H9 (cell line): Measurements from ENCODE around the gene SNRNP200. TPM values are rescaled to one million over a fixed set of nuclear protein-coding genes. Genes with fewer than 3 reads are reported as not detected.

Experiments used
- DNase-seq: peaks from one replicate; pipeline ENCODE4 v3.0.0-alpha.2; 2017
- H2AFZ ChIP-seq: one replicate; pipeline ENCODE4 v1.6.1; 2013; ENCODE audit warnings: mild to moderate bottlenecking, low read length, control low read depth, moderate library complexity
- H2AK5ac ChIP-seq: 2 replicates; pipeline ENCODE4 v1.6.1; 2013; ENCODE audit warnings: low read length, control low read depth, mixed read lengths; ENCODE audit not compliant: insufficient read length
- H2BK120ac ChIP-seq: one replicate; pipeline ENCODE4 v1.6.1; 2013; ENCODE audit warnings: low read depth, mild to moderate bottlenecking, low read length, control low read depth, inconsistent platforms; ENCODE audit not compliant: poor library complexity, severe bottlenecking
- H2BK12ac ChIP-seq: 2 replicates; pipeline ENCODE4 v1.6.1; 2013; ENCODE audit warnings: low read length, control low read depth, mixed read lengths, low read depth; ENCODE audit not compliant: insufficient read length
- H2BK15ac ChIP-seq: 2 replicates; pipeline ENCODE4 v1.6.1; 2013; ENCODE audit warnings: low read depth, low read length, control low read depth
- H2BK20ac ChIP-seq: one replicate; pipeline ENCODE4 v1.6.1; 2013; ENCODE audit warnings: low read depth, mild to moderate bottlenecking, low read length, control low read depth, inconsistent platforms; ENCODE audit not compliant: poor library complexity, severe bottlenecking
- H2BK5ac ChIP-seq: 2 replicates; pipeline ENCODE4 v1.6.1; 2013; ENCODE audit warnings: low read length, control low read depth, mixed read lengths; ENCODE audit not compliant: insufficient read length
- H3K14ac ChIP-seq: 2 replicates; pipeline ENCODE4 v1.6.1; 2013; ENCODE audit warnings: low read length, control low read depth; ENCODE audit not compliant: insufficient read depth
- H3K18ac ChIP-seq: 2 replicates; pipeline ENCODE4 v1.6.1; 2013; ENCODE audit warnings: low read depth, mild to moderate bottlenecking, mixed read lengths, low read length, control low read depth; ENCODE audit not compliant: insufficient read length
- H3K23ac ChIP-seq: 2 replicates; pipeline ENCODE4 v1.6.1; 2013; ENCODE audit warnings: low read length, control low read depth, mixed read lengths, low read depth; ENCODE audit not compliant: insufficient read length
- H3K23me2 ChIP-seq: 2 replicates; pipeline ENCODE4 v1.6.1; 2013; ENCODE audit warnings: low read depth, mild to moderate bottlenecking, mixed read lengths, low read length, control low read depth; ENCODE audit not compliant: insufficient read length, poor library complexity, severe bottlenecking
- H3K27ac ChIP-seq: 2 replicates; pipeline ENCODE4 v1.5.1; 2013; ENCODE audit warnings: low read length, control low read depth, mixed read lengths, low read depth; ENCODE audit not compliant: insufficient read length
- H3K27me3 ChIP-seq: 2 replicates; pipeline ENCODE4 v1.6.1; 2013; ENCODE audit warnings: low read length, control low read depth, inconsistent platforms; ENCODE audit not compliant: insufficient read depth
- H3K4ac ChIP-seq: 2 replicates; pipeline ENCODE4 v1.6.1; 2013; ENCODE audit warnings: low read depth, mild to moderate bottlenecking, control low read depth, inconsistent platforms, low read length, moderate library complexity
- H3K4me1 ChIP-seq: 2 replicates; pipeline ENCODE4 v1.6.1; 2013; ENCODE audit warnings: low read length, control low read depth, inconsistent platforms; ENCODE audit not compliant: insufficient read depth
- H3K4me2 ChIP-seq: 2 replicates; pipeline ENCODE4 v1.6.1; 2013; ENCODE audit warnings: low read length, control low read depth, mixed read lengths; ENCODE audit not compliant: insufficient read length, insufficient read depth
- H3K56ac ChIP-seq: 2 replicates; pipeline ENCODE4 v1.6.1; 2013; ENCODE audit warnings: low read depth, mild to moderate bottlenecking, mixed read lengths, low read length, control low read depth; ENCODE audit not compliant: insufficient read length
- H3K79me1 ChIP-seq: 2 replicates; pipeline ENCODE4 v1.6.1; 2013; ENCODE audit warnings: low read depth, mild to moderate bottlenecking, moderate library complexity, low read length, control low read depth, inconsistent platforms; ENCODE audit not compliant: insufficient read depth, poor library complexity, severe bottlenecking
- H3K79me2 ChIP-seq: 2 replicates; pipeline ENCODE4 v1.6.1; 2013; ENCODE audit warnings: low read length, control low read depth, inconsistent platforms; ENCODE audit not compliant: insufficient read depth
- H3K9ac ChIP-seq: 2 replicates; pipeline ENCODE4 v1.6.1; 2013; ENCODE audit warnings: low read length, control low read depth, mixed read lengths; ENCODE audit not compliant: insufficient read length; ENCODE audit errors: extremely low read depth
- H3K9me3 ChIP-seq: one replicate; pipeline ENCODE4 v1.6.1; 2013; ENCODE audit warnings: low read depth, low read length, inconsistent platforms; ENCODE audit not compliant: control insufficient read depth
- H3T11ph ChIP-seq: one replicate; pipeline ENCODE4 v1.6.1; 2013; ENCODE audit warnings: mild to moderate bottlenecking, low read length, control low read depth, inconsistent platforms
- H4K20me1 ChIP-seq: one replicate; pipeline ENCODE4 v1.6.1; 2013; ENCODE audit not compliant: control insufficient read depth, insufficient read length, insufficient read depth
- H4K5ac ChIP-seq: 2 replicates; pipeline ENCODE4 v1.6.1; 2013; ENCODE audit warnings: low read depth, mild to moderate bottlenecking, mixed read lengths, low read length, control low read depth; ENCODE audit not compliant: insufficient read length
- H4K8ac ChIP-seq: replicated peaks from 2 replicates; pipeline ENCODE4 v1.6.1; 2013; ENCODE audit warnings: low read length, control low read depth, mixed read lengths, low read depth; ENCODE audit not compliant: insufficient read length
- H4K91ac ChIP-seq: 2 replicates; pipeline ENCODE4 v1.6.1; 2013; ENCODE audit warnings: low read depth, mild to moderate bottlenecking, moderate library complexity, mixed read lengths, low read length, control low read depth; ENCODE audit not compliant: insufficient read length
- H3K27ac Mint-ChIP-seq, 3 experiments: 2 replicates in 2 of 3; 3 replicates in 1 of 3; pipeline ENCODE4 v1.8.0; 2020 to 2021; ENCODE audit warnings: mixed read lengths in 3 of 3, mild to moderate bottlenecking in 1 of 3, moderate library complexity in 1 of 3
- H3K27me3 Mint-ChIP-seq: 2 replicates; pipeline ENCODE4 v1.8.0; 2021; ENCODE audit warnings: low read depth, mild to moderate bottlenecking, moderate library complexity, mixed read lengths
- H3K36me3 Mint-ChIP-seq, 3 experiments: 2 replicates in 2 of 3; 3 replicates in 1 of 3; pipeline ENCODE4 v1.8.0; 2020 to 2021; ENCODE audit warnings: low read depth in 3 of 3, mixed read lengths in 3 of 3; ENCODE audit not compliant: insufficient read depth in 1 of 3
- H3K4me1 Mint-ChIP-seq, 2 experiments: 2 replicates each; pipeline ENCODE4 v1.8.0; 2020; ENCODE audit warnings: mixed read lengths in 2 of 2
- H3K4me3 Mint-ChIP-seq, 2 experiments: 2 replicates in 1 of 2; 3 replicates in 1 of 2; pipeline ENCODE4 v1.8.0; 2020 to 2021; ENCODE audit warnings: mild to moderate bottlenecking in 2 of 2, mixed read lengths in 2 of 2, moderate library complexity in 1 of 2
- H3K9me3 Mint-ChIP-seq, 2 experiments: 2 replicates in 1 of 2; 3 replicates in 1 of 2; pipeline ENCODE4 v1.8.0; 2020; ENCODE audit warnings: mild to moderate bottlenecking in 2 of 2, mixed read lengths in 2 of 2, moderate library complexity in 1 of 2
- WGBS: extraction: QIAGEN DNeasy Blood & Tissue Kit; methylation state at CpG from one replicate; pipeline ENCODE4 v1.1.7; 2013; ENCODE audit warnings: missing lambda C conversion rate, low lambda C conversion rate, mixed read lengths; ENCODE audit not compliant: insufficient read length; ENCODE audit errors: extremely low coverage; 5-methylcytosine and 5-hydroxymethylcytosine counted together
- total RNA-seq: library from RNA; stranded (reverse); gene quantifications from 2 replicates; pipeline ENCODE4 v1.2.1, GENCODE V29; 2021
- TF ChIP-seq, protein P1 (sequence below): fragments of 200-600 bp; sonication (generic); conservative IDR thresholded peaks from 3 replicates; pipeline ENCODE4 v1.8.0; 2021; ENCODE audit warnings: antibody characterized with exemption, mild to moderate bottlenecking

SNRNP200 gene
- total RNA-seq, 1 experiment from 2014 or later: 215 TPM

DNA sequence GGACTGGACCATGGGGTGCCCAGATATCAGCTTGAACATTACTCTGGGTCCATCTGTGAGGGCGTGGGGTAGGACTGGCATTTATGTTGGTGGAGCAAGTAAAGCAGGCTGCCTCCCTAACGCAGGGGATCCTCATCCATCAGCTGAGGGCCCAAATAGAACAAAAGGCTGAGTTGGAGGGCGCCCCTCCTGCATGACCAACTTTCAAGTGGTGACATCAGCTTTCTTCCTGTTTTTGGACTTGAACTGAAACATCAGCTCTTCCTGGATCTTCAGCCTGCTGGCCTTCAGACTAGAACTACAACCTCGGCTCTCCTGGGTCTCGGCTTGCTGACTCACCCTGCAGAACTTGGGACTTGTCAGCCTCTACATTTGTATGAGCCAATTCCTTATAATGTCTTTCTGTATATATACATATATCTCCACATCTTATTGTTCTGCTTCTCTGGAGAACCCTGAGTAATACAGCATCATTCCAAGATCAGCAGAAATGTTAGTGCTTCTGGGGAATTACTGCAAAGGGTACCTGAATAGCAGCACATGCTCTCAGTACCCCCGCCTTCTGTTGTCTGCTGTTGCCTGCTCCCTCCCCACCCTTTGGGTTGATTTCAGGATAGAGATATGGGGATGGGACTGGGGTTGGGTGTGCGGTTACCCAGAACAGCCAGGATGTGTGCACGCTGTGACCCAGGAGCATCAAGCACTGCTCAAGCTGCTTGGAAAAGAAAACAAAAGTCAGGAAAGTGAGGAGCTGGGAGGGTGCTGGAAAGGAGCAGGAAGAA, 59.5 kb downstream of the SNRNP200 start:
- H3K4me1 ChIP-seq: no peaks in the 10 kb centered on the region
- H4K8ac ChIP-seq: no peak overlapping the region
- no peak overlapping the region for H3K4ac ChIP-seq
- H3K9me3 Mint-ChIP-seq: no peaks in the 10 kb centered on the region
- H3K36me3 Mint-ChIP-seq: no peaks in the 10 kb centered on the region
- H3K18ac ChIP-seq: no peak overlapping the region
- H3K4me3 Mint-ChIP-seq: no peak overlapping the region
- TF ChIP-seq, protein P1, sequence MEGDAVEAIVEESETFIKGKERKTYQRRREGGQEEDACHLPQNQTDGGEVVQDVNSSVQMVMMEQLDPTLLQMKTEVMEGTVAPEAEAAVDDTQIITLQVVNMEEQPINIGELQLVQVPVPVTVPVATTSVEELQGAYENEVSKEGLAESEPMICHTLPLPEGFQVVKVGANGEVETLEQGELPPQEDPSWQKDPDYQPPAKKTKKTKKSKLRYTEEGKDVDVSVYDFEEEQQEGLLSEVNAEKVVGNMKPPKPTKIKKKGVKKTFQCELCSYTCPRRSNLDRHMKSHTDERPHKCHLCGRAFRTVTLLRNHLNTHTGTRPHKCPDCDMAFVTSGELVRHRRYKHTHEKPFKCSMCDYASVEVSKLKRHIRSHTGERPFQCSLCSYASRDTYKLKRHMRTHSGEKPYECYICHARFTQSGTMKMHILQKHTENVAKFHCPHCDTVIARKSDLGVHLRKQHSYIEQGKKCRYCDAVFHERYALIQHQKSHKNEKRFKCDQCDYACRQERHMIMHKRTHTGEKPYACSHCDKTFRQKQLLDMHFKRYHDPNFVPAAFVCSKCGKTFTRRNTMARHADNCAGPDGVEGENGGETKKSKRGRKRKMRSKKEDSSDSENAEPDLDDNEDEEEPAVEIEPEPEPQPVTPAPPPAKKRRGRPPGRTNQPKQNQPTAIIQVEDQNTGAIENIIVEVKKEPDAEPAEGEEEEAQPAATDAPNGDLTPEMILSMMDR: no peak
- H3K4me1 Mint-ChIP-seq: peaks cover 5% of the 10 kb centered on the region in 2 experiments
- no peak for DNase-seq
- H3K79me2 ChIP-seq: no peaks in the 10 kb centered on the region
- no peak overlapping the region for H3T11ph ChIP-seq
- H3K14ac ChIP-seq: no peak overlapping the region
- no peak overlapping the region for H3K23ac ChIP-seq
- H3K27ac ChIP-seq: no peak overlapping the region
- H2AFZ ChIP-seq: no peak overlapping the region
- peak overlapping the region in 2 of 3 experiments; percentile 18 to 45; a peak in 3 of 7 replicates for H3K27ac Mint-ChIP-seq
- H2BK12ac ChIP-seq: no peak overlapping the region
- no peak overlapping the region for H2BK5ac ChIP-seq
- H3K27me3 Mint-ChIP-seq: no peaks in the 10 kb centered on the region; the same call in 1 of the 2 replicates
- H3K9ac ChIP-seq: no peak overlapping the region
- H2BK15ac ChIP-seq: no peak overlapping the region
- no peaks in the 10 kb centered on the region for H3K23me2 ChIP-seq
- no peaks in the 10 kb centered on the region for H3K9me3 ChIP-seq
- H4K5ac ChIP-seq: no peak overlapping the region
- H3K4me2 ChIP-seq: no peak overlapping the region
- H4K91ac ChIP-seq: no peak overlapping the region
- H3K56ac ChIP-seq: no peak overlapping the region
- no CpG with 5 or more reads among the region's 8 CpGs for WGBS
- no peaks in the 10 kb centered on the region for H3K79me1 ChIP-seq
- no peaks in the 10 kb centered on the region for H4K20me1 ChIP-seq
- no peak overlapping the region for H2AK5ac ChIP-seq
- no peaks in the 10 kb centered on the region for H3K27me3 ChIP-seq
- H2BK20ac ChIP-seq: no peak overlapping the region
- H2BK120ac ChIP-seq: no peak overlapping the region
